Calu3 (cell line): Measurements from ENCODE around the gene AADAT. TPM values are rescaled to one million over a fixed set of nuclear protein-coding genes. Genes with fewer than 3 reads are reported as not detected.
A peak's percentile ranks its signal among the peaks of the same experiment; 100 is the strongest.

Experiments used
- BruUV-seq: library from RNA; stranded (reverse); fragments of 400-500 nt; replicated peaks from 2 replicates; lab custom pipeline; 2021; lab: Mats Ljungman, UMichigan
- CTCF ChIA-PET: fragments of 300-600 bp; sonication (Branson Sonifier 250); formaldehyde crosslinking; loops from one replicate; lab custom pipeline; 2022; ENCODE audit warnings: antibody characterized with exemption; lab: Charles Lee
- DNase-seq: peaks from one replicate; pipeline ENCODE4 v3.0.0; 2022
- H3K27ac Mint-ChIP-seq: one replicate; pipeline ENCODE4 v1.8.0; 2022; ENCODE audit warnings: mixed read lengths; ENCODE audit not compliant: unreplicated experiment
- H3K27me3 Mint-ChIP-seq: one replicate; pipeline ENCODE4 v1.8.0; 2022; ENCODE audit warnings: mixed read lengths; ENCODE audit not compliant: unreplicated experiment
- H3K36me3 Mint-ChIP-seq: one replicate; pipeline ENCODE4 v1.8.0; 2022; ENCODE audit warnings: mild to moderate bottlenecking, moderate library complexity, mixed read lengths; ENCODE audit not compliant: insufficient read depth, unreplicated experiment
- H3K4me1 Mint-ChIP-seq: one replicate; pipeline ENCODE4 v1.8.0; 2022; ENCODE audit warnings: mild to moderate bottlenecking, low read depth, mixed read lengths; ENCODE audit not compliant: unreplicated experiment
- H3K4me3 Mint-ChIP-seq: one replicate; pipeline ENCODE4 v1.8.0; 2022; ENCODE audit warnings: mild to moderate bottlenecking, low read depth, moderate library complexity, mixed read lengths; ENCODE audit not compliant: unreplicated experiment
- H3K9me3 Mint-ChIP-seq: one replicate; pipeline ENCODE4 v1.8.0; 2022; ENCODE audit warnings: low read depth, mixed read lengths; ENCODE audit not compliant: unreplicated experiment
- CTCF ChIP-seq: fragments of 200-600 bp; IDR thresholded peaks from one replicate; pipeline ENCODE4 v1.8.0; 2022; ENCODE audit warnings: antibody characterized with exemption; ENCODE audit not compliant: unreplicated experiment
- intact Hi-C: fragments of 100-400 bp; cut with micrococcal nuclease; formaldehyde crosslinking; loops from one replicate; pipeline ENCODE4 v1.10.0; 2022; ENCODE audit not compliant: unreplicated experiment
- total RNA-seq: library from RNA; stranded (reverse); gene quantifications from 2 replicates; pipeline ENCODE4 v1.2.3, GENCODE V29; 2022

Gene AADAT
- total RNA-seq, 1 experiment from 2014 or later: 13.8 TPM

- BruUV-seq: no TSS peak
- no peak overlapping the region for H3K27ac Mint-ChIP-seq
- CTCF ChIA-PET: no interaction called here
- H3K4me1 Mint-ChIP-seq: no peaks in the 10 kb centered on the region
- H3K4me3 Mint-ChIP-seq: no peak overlapping the region
- H3K9me3 Mint-ChIP-seq: no peaks in the 10 kb centered on the region
- no peak for DNase-seq
- H3K27me3 Mint-ChIP-seq: no peaks in the 10 kb centered on the region
- no peaks in the 10 kb centered on the region for H3K36me3 Mint-ChIP-seq
- intact Hi-C loops: no loop called here
- TF ChIP-seq CTCF: no peak
These were observed 7.9 kb upstream of the AADAT start for GRCh38 chr4:170097681-170098080.

DNA sequence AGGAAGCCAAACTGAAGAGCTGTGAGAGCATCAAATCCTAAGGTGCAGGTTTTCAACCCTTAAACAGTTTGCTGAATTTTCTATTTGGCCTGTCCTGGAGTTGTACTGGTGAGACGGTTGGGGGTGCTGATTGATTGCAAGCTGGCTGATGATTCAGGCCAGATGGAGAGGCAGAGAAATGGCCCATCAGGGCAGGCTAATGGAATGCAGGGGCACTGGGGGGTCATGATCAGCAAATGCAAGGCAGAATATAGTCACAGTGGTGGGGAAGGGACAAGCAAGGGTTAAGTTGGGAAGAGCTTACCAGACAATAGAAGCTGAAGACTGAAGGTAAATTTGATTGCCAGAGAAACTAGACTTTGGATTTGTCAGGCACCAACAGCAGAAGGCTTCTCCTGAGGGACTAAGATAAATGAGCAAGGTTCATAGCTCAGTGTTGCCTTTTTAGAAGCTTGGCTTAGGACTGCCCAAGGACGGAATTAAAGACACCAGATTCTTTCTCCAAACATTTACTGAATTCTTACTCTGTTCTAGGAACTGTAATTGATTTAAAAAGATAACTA, 4.3 kb upstream of the AADAT start:
- DNase-seq: no peak
- no peaks in the 10 kb centered on the region for H3K9me3 Mint-ChIP-seq
- intact Hi-C loops: no loop called here
- H3K4me3 Mint-ChIP-seq: no peak overlapping the region
- peaks cover 5% of the 10 kb centered on the region for H3K4me1 Mint-ChIP-seq
- no peaks in the 10 kb centered on the region for H3K27me3 Mint-ChIP-seq
- no peak overlapping the region for H3K27ac Mint-ChIP-seq
- H3K36me3 Mint-ChIP-seq: peaks cover 16% of the 10 kb centered on the region
- CTCF ChIA-PET: no interaction called here
- no peak for TF ChIP-seq CTCF
- BruUV-seq: no TSS peak

- peak overlapping the region; percentile 64 for H3K27ac Mint-ChIP-seq
- intact Hi-C loops: no loop called here
- no TSS peak for BruUV-seq
- no peak for TF ChIP-seq CTCF
- CTCF ChIA-PET: no interaction called here
- peaks cover 21% of the 10 kb centered on the region for H3K36me3 Mint-ChIP-seq
- H3K27me3 Mint-ChIP-seq: no peaks in the 10 kb centered on the region
- H3K4me1 Mint-ChIP-seq: peaks cover 10% of the 10 kb centered on the region
- peak overlapping the region; percentile 90 for H3K4me3 Mint-ChIP-seq
- DNase-seq: peak; percentile 7
- no peaks in the 10 kb centered on the region for H3K9me3 Mint-ChIP-seq
These were observed 1.4 kb upstream of the AADAT start for GRCh38 chr4:170091069-170091696.

GRCh38 chr4:170090352-170091052, 746 bp upstream of the AADAT start:
- no peaks in the 10 kb centered on the region for H3K9me3 Mint-ChIP-seq
- H3K27ac Mint-ChIP-seq: peak overlapping the region; percentile 64
- peaks cover 10% of the 10 kb centered on the region for H3K4me1 Mint-ChIP-seq
- DNase-seq: no peak
- H3K4me3 Mint-ChIP-seq: peak overlapping the region; percentile 90
- BruUV-seq: no TSS peak
- peak; percentile 1 for TF ChIP-seq CTCF
- H3K27me3 Mint-ChIP-seq: no peaks in the 10 kb centered on the region
- peaks cover 25% of the 10 kb centered on the region for H3K36me3 Mint-ChIP-seq
- intact Hi-C loops: no loop called here
- CTCF ChIA-PET: no interaction called here
